HG02571 (cell line): ENCODE data around the gene SAP30BP.
"Not testable (repeated sequence)": the region's sequence is repeated elsewhere in the genome, so short reads cannot be mapped to it uniquely, and the experiment has no call there.

ENCODE experiments used
- ATAC-seq: cut with Tn5 transposase; IDR thresholded peaks from one replicate; pipeline ENCODE4 v1.9.1; 2021; ENCODE audit warnings: mild to moderate bottlenecking, moderate library complexity; ENCODE audit not compliant: unreplicated experiment

SAP30BP gene

GRCh38 chr17:75633486-75634375, 33.4 kb upstream of the SAP30BP start:
- ATAC-seq, result no peak

- ATAC-seq, result no peak
These were observed 32.8 kb upstream of the SAP30BP start for GRCh38 chr17:75634376-75634740.

- no peak for ATAC-seq
These were observed 32.2 kb upstream of the SAP30BP start for GRCh38 chr17:75634754-75635609.

GRCh38 chr17:75635610-75636202, 31.4 kb upstream of the SAP30BP start:
- no peak for ATAC-seq

GRCh38 chr17:75636381-75637142, 30.6 kb upstream of the SAP30BP start:
- no peak for ATAC-seq

- no peak for ATAC-seq
These were observed 30.0 kb upstream of the SAP30BP start for GRCh38 chr17:75637143-75637538.

- ATAC-seq, result no peak
These were observed 29.6 kb upstream of the SAP30BP start for GRCh38 chr17:75637551-75637950.

GRCh38 chr17:75638039-75638438, 29.1 kb upstream of the SAP30BP start:
- ATAC-seq, result not testable (repeated sequence)

- no peak for ATAC-seq
These were observed 28.2 kb upstream of the SAP30BP start for GRCh38 chr17:75638893-75639292.

- ATAC-seq, result no peak
These were observed 27.8 kb upstream of the SAP30BP start for GRCh38 chr17:75639327-75639726.

GRCh38 chr17:75639771-75640555, 27.2 kb upstream of the SAP30BP start:
- no peak for ATAC-seq

- ATAC-seq, result no peak
These were observed 26.5 kb upstream of the SAP30BP start for GRCh38 chr17:75640556-75641119.

GRCh38 chr17:75641343-75641742, 25.8 kb upstream of the SAP30BP start:
- ATAC-seq, result no peak

- ATAC-seq, result no peak
These were observed 24.9 kb upstream of the SAP30BP start for GRCh38 chr17:75642182-75642783.

GRCh38 chr17:75642784-75643642, 24.1 kb upstream of the SAP30BP start:
- no peak for ATAC-seq

GRCh38 chr17:75643643-75644017, 23.5 kb upstream of the SAP30BP start:
- ATAC-seq, result no peak

GRCh38 chr17:75645501-75645888, 21.6 kb upstream of the SAP30BP start:
- no peak for ATAC-seq

GRCh38 chr17:75645889-75646637, 21.1 kb upstream of the SAP30BP start:
- ATAC-seq, result no peak
